Tibial artery (tissue), 4 donors: ENCODE results near the gene UBE4B.

Experiments
- DNase-seq, 2 donors: peaks; one replicate each; pipeline ENCODE4 v3.0.0-alpha.2; 2019
- H3K27ac ChIP-seq, 2 donors: fragments of 200-600 bp; sonication (generic) in 1 of 2; 1 replicate in 1 of 2; 2 replicates in 1 of 2; pipeline ENCODE4 v1.5.1; 2018 to 2019; ENCODE audit warnings: mild to moderate bottlenecking in 1 of 2
- H3K27me3 ChIP-seq, 2 donors: fragments of 200-600 bp; sonication (generic) in 1 of 2; one replicate each; pipeline versions ENCODE4 v1.5.1 to v1.6.0; 2016 to 2019
- H3K36me3 ChIP-seq, 3 donors: fragments of 200-600 bp; sonication (generic) in 2 of 3; one replicate each; pipeline ENCODE4 v1.5.1; 2016 to 2019; ENCODE audit warnings: mild to moderate bottlenecking in 2 of 3
- H3K4me1 ChIP-seq, 4 donors: fragments of 200-600 bp; sonication (generic) in 2 of 4; 1 replicate in 3 of 4; 2 replicates in 1 of 4; pipeline ENCODE4 v1.5.1; 2016 to 2019
- H3K4me3 ChIP-seq, 2 donors: fragments of 200-600 bp; sonication (generic) in 1 of 2; 1 replicate in 1 of 2; 2 replicates in 1 of 2; pipeline ENCODE4 v1.5.1; 2018 to 2019; ENCODE audit warnings: mild to moderate bottlenecking in 2 of 2
- H3K9me3 ChIP-seq, 3 donors: fragments of 200-600 bp; sonication (generic) in 1 of 3; one replicate each; pipeline ENCODE4 v1.5.1; 2016 to 2019
- CTCF ChIP-seq, 2 experiments: fragments of 200-600 bp in 1 of 2; fragments of 450-650 bp in 1 of 2; IDR thresholded peaks; one replicate each; pipeline ENCODE4 v1.5.1; 2017 to 2019; ENCODE audit warnings: antibody characterized with exemption in 2 of 2, mild to moderate bottlenecking in 1 of 2, moderate library complexity in 1 of 2
- intact Hi-C: fragments of 100-400 bp; cut with DNase I; formaldehyde crosslinking; loops from one replicate; pipeline ENCODE4 v1.15.0; 2023; ENCODE audit warnings: low total_unique reads

The UBE4B gene

GRCh38 chr1:10084045-10084444 lies 51.3 kb downstream of the UBE4B start:
- Histone ChIP-seq H3K9me3 (no peaks in the 10 kb centered on the region), H3K4me1 (no peaks in the 10 kb centered on the region), H3K27me3 (no peaks in the 10 kb centered on the region), H3K27ac (no peak overlapping the region), H3K36me3 (peaks cover 0 to 16% (median 8%) of the 10 kb centered on the region in 3 donors), H3K4me3 (no peak overlapping the region)
- no peak for TF ChIP-seq CTCF (IDR thresholded peaks at IDR 0.05)
- intact Hi-C loops, result no loop called here
- no peak for DNase-seq

- H3K4me1 ChIP-seq, result no peaks in the 10 kb centered on the region
- H3K9me3 ChIP-seq, result no peaks in the 10 kb centered on the region
- no peak overlapping the region for H3K27ac ChIP-seq
- intact Hi-C loops, result no loop called here
- DNase-seq, result no peak
- TF ChIP-seq CTCF (IDR thresholded peaks at IDR 0.05), result no peak
- H3K4me3 ChIP-seq, result no peak overlapping the region
- peaks cover 0 to 14% (median 8%) of the 10 kb centered on the region in 3 donors for H3K36me3 ChIP-seq
- no peaks in the 10 kb centered on the region for H3K27me3 ChIP-seq
These were observed 52.3 kb downstream of the UBE4B start for GRCh38 chr1:10085076-10085475.

- no peak for DNase-seq
- Histone ChIP-seq H3K36me3 (no peaks in the 10 kb centered on the region), H3K9me3 (no peaks in the 10 kb centered on the region), H3K27me3 (no peaks in the 10 kb centered on the region), H3K4me3 (no peak overlapping the region), H3K27ac (no peak overlapping the region), H3K4me1 (no peaks in the 10 kb centered on the region)
- intact Hi-C loops, result no loop called here
- TF ChIP-seq CTCF (IDR thresholded peaks at IDR 0.05), result no peak
These were observed 54.5 kb downstream of the UBE4B start for GRCh38 chr1:10087210-10087609.

GRCh38 chr1:10101929-10102328 lies 69.2 kb downstream of the UBE4B start:
- Histone ChIP-seq H3K4me1 (peaks cover 0 to 30% (median 6%) of the 10 kb centered on the region in 4 donors), H3K9me3 (no peaks in the 10 kb centered on the region), H3K27ac (no peak overlapping the region), H3K36me3 (peaks cover 31 to 83% (median 47%) of the 10 kb centered on the region in 3 donors), H3K4me3 (no peak overlapping the region), H3K27me3 (no peaks in the 10 kb centered on the region)
- no peak for TF ChIP-seq CTCF (IDR thresholded peaks at IDR 0.05)
- DNase-seq, result no peak
- intact Hi-C loops, result no loop called here

GRCh38 chr1:10103193-10103592 lies 70.4 kb downstream of the UBE4B start:
- intact Hi-C loops, result no loop called here
- no peak for TF ChIP-seq CTCF (IDR thresholded peaks at IDR 0.05)
- Histone ChIP-seq H3K27ac (no peak overlapping the region), H3K27me3 (no peaks in the 10 kb centered on the region), H3K9me3 (no peaks in the 10 kb centered on the region), H3K4me1 (peaks cover 0 to 42% (median 15%) of the 10 kb centered on the region in 4 donors), H3K36me3 (peaks cover 31 to 74% (median 47%) of the 10 kb centered on the region in 3 donors), H3K4me3 (no peak overlapping the region)
- DNase-seq, result no peak

GRCh38 chr1:10104834-10105233 lies 72.1 kb downstream of the UBE4B start:
- Histone ChIP-seq H3K4me3 (no peak overlapping the region), H3K9me3 (no peaks in the 10 kb centered on the region), H3K27ac (no peak overlapping the region), H3K4me1 (peaks cover 0 to 47% (median 25%) of the 10 kb centered on the region in 4 donors), H3K27me3 (no peaks in the 10 kb centered on the region), H3K36me3 (peaks cover 31 to 65% (median 47%) of the 10 kb centered on the region in 3 donors)
- no peak for DNase-seq
- TF ChIP-seq CTCF (IDR thresholded peaks at IDR 0.05), result no peak
- intact Hi-C loops, result loop anchor here (5.0 kb wide), 1 partner anchor 43 kb away; no protein-coding TSS in a partner anchor
